Stomach (tissue), 9 donors: ENCODE measurements around the gene C1orf141. TPM values are rescaled to one million over a fixed set of nuclear protein-coding genes. Genes with fewer than 3 reads are reported as not detected.

Experiments used
- DNase-seq, 2 donors: peaks; one replicate each; pipeline versions ENCODE4 v3.0.0 to v3.0.0-alpha.2; 2013 to 2019
- H3K27ac ChIP-seq, 5 donors: fragments of 200-600 bp in 4 of 5; sonication (generic) in 4 of 5; one replicate each; pipeline ENCODE4 v1.5.1; 2013 to 2019; ENCODE audit warnings: mild to moderate bottlenecking in 1 of 5, moderate library complexity in 1 of 5
- H3K27me3 ChIP-seq, 3 donors: fragments of 200-600 bp; sonication (generic); one replicate each; pipeline ENCODE4 v1.5.1; 2017 to 2019; ENCODE audit warnings: mixed run types in 1 of 3
- H3K36me3 ChIP-seq, 4 donors: fragments of 200-600 bp; sonication (generic); 1 replicate in 3 of 4; 2 replicates in 1 of 4; pipeline ENCODE4 v1.5.1; 2016 to 2019
- H3K4me1 ChIP-seq, 4 donors: fragments of 200-600 bp; sonication (generic); one replicate each; pipeline ENCODE4 v1.5.1; 2016 to 2019
- H3K4me3 ChIP-seq, 4 donors: fragments of 200-600 bp; sonication (generic) in 3 of 4; one replicate each; pipeline ENCODE4 v1.5.1; 2016 to 2019; ENCODE audit warnings: mild to moderate bottlenecking in 1 of 4
- H3K9me3 ChIP-seq, 4 donors: fragments of 200-600 bp; sonication (generic); one replicate each; pipeline ENCODE4 v1.5.1; 2016 to 2019
- CTCF ChIP-seq, 7 experiments: fragments of 450-650 bp in 4 of 7; fragments of 200-600 bp in 3 of 7; sonication (generic) in 3 of 7; IDR thresholded peaks; one replicate each; pipeline ENCODE4 v1.5.1; 2016 to 2019; ENCODE audit warnings: antibody characterized with exemption in 7 of 7, control low read depth in 2 of 7, mild to moderate bottlenecking in 1 of 7
- EP300 ChIP-seq: sonication (generic); formaldehyde crosslinking; IDR thresholded peaks from one replicate; pipeline ENCODE4 v1.6.1; 2017; ENCODE audit warnings: antibody characterized with exemption
- POLR2A ChIP-seq, 4 donors: fragments of 450-650 bp; IDR thresholded peaks; one replicate each; pipeline ENCODE4 v1.6.1; 2016; ENCODE audit warnings: antibody characterized with exemption in 4 of 4, control low read depth in 2 of 4, mild to moderate bottlenecking in 1 of 4, moderate library complexity in 1 of 4
- POLR2AphosphoS5 ChIP-seq, 3 donors: sonication (generic); formaldehyde crosslinking; IDR thresholded peaks; one replicate each; pipeline ENCODE4 v1.6.1; 2016; ENCODE audit warnings: antibody characterized with exemption in 3 of 3
- whole genome bisulfite sequencing, 5 donors: extraction: QIAGEN DNeasy Blood & Tissue Kit in 3 of 5; methylation state at CpG; one replicate each; pipeline versions ENCODE4 v1.1.5 to v1.1.7; 2013 to 2018; 5-methylcytosine and 5-hydroxymethylcytosine counted together
- intact Hi-C: fragments of 100-400 bp; cut with DNase I; formaldehyde crosslinking; loops from one replicate; pipeline ENCODE4 v1.15.1; 2023; ENCODE audit warnings: low total_unique reads
- polyA plus RNA-seq, 3 donors: library from polyadenylated mRNA; stranded (reverse); fragments of 200-250 nt; gene quantifications; one replicate each; pipeline ENCODE4 v1.2.3, GENCODE V29; 2013
- total RNA-seq, 5 donors: library from RNA; depleted of rRNA; stranded (reverse); fragments of >200 nt; gene quantifications; one replicate each; pipeline versions ENCODE4 v1.1.0 to v1.2.3, GENCODE V29; 2014 to 2016
- donor health status: healthy with polysubstance abuse.
- donor health status: Bipolar disorder and iron deficiency.
- donor health status: healthy.

C1orf141 gene
- total and polyA plus RNA-seq, 8 donors = not detected

- WGBS, 5 donors = 73 to 94% (median 90%) methylated on average over 2 of the region's 2 CpGs
- H3K36me3 ChIP-seq = no peaks in the 10 kb centered on the region
- H3K4me3 ChIP-seq = no peak overlapping the region
- H3K27me3 ChIP-seq = no peaks in the 10 kb centered on the region
- DNase-seq = no peak
- H3K9me3 ChIP-seq = no peaks in the 10 kb centered on the region
- H3K4me1 ChIP-seq = peaks cover 0 to 7% (median 2%) of the 10 kb centered on the region in 4 donors
- intact Hi-C loops = no loop called here
- H3K27ac ChIP-seq = peak overlapping the region in 2 of 5 donors; percentile 36 to 49
- no peak for TF ChIP-seq POLR2A (IDR thresholded peaks at IDR 0.05)
These were observed 73.5 kb downstream of the C1orf141 start for GRCh38 chr1:67061266-67061665.

- H3K4me3 ChIP-seq = no peak overlapping the region
- 51 to 76% (median 60%) methylated on average over 2 of the region's 2 CpGs for WGBS, 5 donors
- peak in 1 of 2 donors; percentile 24 for DNase-seq
- no peaks in the 10 kb centered on the region for H3K9me3 ChIP-seq
- H3K27me3 ChIP-seq = no peaks in the 10 kb centered on the region
- H3K4me1 ChIP-seq = peaks cover 0 to 7% (median 2%) of the 10 kb centered on the region in 4 donors
- TF ChIP-seq POLR2AphosphoS5 (IDR thresholded peaks at IDR 0.05) (peak in 2 of 3 donors; percentile 63 to 80), EP300 (no peak)
- intact Hi-C loops = no loop called here
- H3K36me3 ChIP-seq = no peaks in the 10 kb centered on the region
- peak overlapping the region in 2 of 5 donors; percentile 36 to 49 for H3K27ac ChIP-seq
These were observed 74.0 kb downstream of the C1orf141 start for GRCh38 chr1:67060811-67061218.

GRCh38 chr1:67059346-67059745, 75.4 kb downstream of the C1orf141 start:
- Histone ChIP-seq H3K27ac (no peak overlapping the region), H3K27me3 (no peaks in the 10 kb centered on the region), H3K4me3 (no peak overlapping the region), H3K4me1 (peaks cover 0 to 7% (median 3%) of the 10 kb centered on the region in 4 donors), H3K36me3 (no peaks in the 10 kb centered on the region), H3K9me3 (no peaks in the 10 kb centered on the region)
- no peak for DNase-seq
- intact Hi-C loops = loop anchor here (10.0 kb wide), 1 partner anchor 75 kb away; the partner anchor contains the start of gene C1orf141
- WGBS, 5 donors = 90 to 96% (median 91%) methylated on average over 1 of the region's 1 CpG
- TF ChIP-seq POLR2AphosphoS5 (IDR thresholded peaks at IDR 0.05) = no peak

DNA sequence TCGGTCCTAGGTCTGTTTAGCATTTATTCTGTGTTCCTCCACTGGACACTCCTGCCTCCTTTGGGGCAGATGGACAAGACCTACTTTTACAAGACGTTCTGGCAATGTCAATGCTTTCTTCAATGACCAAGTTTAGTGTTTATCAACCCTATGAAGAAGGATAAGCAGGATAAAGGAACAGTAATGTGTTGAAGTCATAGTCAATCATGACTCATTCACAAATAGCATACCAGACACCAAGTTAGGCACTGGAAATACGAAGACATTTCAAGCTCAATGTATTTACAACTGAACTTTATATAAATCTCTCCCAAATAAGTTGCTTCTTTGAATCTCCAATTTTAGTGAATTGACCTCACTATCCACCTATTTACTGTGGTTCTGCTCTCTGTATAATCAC, 76.0 kb downstream of the C1orf141 start:
- Histone ChIP-seq H3K4me1 (peaks cover 0 to 7% (median 5%) of the 10 kb centered on the region in 4 donors), H3K36me3 (no peaks in the 10 kb centered on the region), H3K27me3 (no peaks in the 10 kb centered on the region), H3K27ac (no peak overlapping the region), H3K4me3 (no peak overlapping the region), H3K9me3 (no peaks in the 10 kb centered on the region)
- no peak for DNase-seq
- TF ChIP-seq POLR2A (IDR thresholded peaks at IDR 0.05) (no peak), EP300 (no peak), POLR2AphosphoS5 (IDR thresholded peaks at IDR 0.05) (no peak), CTCF (IDR thresholded peaks at IDR 0.05) (no peak)
- 54 to 66% (median 64%) methylated on average over 3 of the region's 3 CpGs for WGBS, 5 donors
- intact Hi-C loops = loop anchor here (10.0 kb wide), 1 partner anchor 76 kb away; the partner anchor contains the start of gene C1orf141

DNA sequence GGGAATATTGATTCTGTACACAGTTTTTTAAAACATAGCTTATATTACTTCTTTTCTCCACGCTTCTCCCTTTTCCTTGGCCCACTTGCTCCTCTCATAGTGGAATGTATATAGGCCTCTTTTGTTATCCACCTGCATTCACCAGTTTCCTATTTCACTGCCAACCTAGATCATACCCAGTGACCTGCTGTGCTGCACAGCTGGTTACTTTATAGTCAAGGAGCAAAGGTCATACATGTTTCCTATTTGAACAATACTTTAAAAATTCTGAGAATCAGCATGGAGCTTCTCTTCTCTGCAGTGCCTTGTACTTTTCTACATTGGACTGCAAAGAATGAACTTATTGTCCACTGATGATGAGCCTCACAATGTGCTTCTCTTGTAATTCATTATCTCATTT, 76.5 kb downstream of the C1orf141 start:
- no peak for DNase-seq
- Histone ChIP-seq H3K27ac (no peak overlapping the region), H3K27me3 (no peaks in the 10 kb centered on the region), H3K4me1 (peaks cover 0 to 7% (median 5%) of the 10 kb centered on the region in 4 donors), H3K36me3 (no peaks in the 10 kb centered on the region), H3K4me3 (no peak overlapping the region), H3K9me3 (no peaks in the 10 kb centered on the region)
- WGBS, 5 donors = 80 to 91% (median 88%) methylated on average over 1 of the region's 1 CpG
- TF ChIP-seq CTCF (IDR thresholded peaks at IDR 0.05) (no peak), EP300 (no peak), POLR2AphosphoS5 (IDR thresholded peaks at IDR 0.05) (no peak), POLR2A (IDR thresholded peaks at IDR 0.05) (no peak)
- intact Hi-C loops = loop anchor here (10.0 kb wide), 1 partner anchor 77 kb away; the partner anchor contains the start of gene C1orf141
